Measurements from ENCODE around the gene FN1. TPM values are rescaled to one million over a fixed set of nuclear protein-coding genes. Genes with fewer than 3 reads are reported as not detected.

FN1 gene
- total RNA-seq, 2 donors from 2014 or later: 0.60 to 1.2 TPM

GRCh38 chr2:215374642-215375466, 61.0 kb downstream of the FN1 start:
- DNase-seq (no peak), ATAC-seq (replicated peaks in 1 of 2) (no peak)
- H3K9me3 Mint-ChIP-seq: peaks cover 0 to 1% of the 10 kb centered on the region in 2 donors
- no peak overlapping the region for H3K27ac Mint-ChIP-seq
- no peaks in the 10 kb centered on the region for H3K4me1 Mint-ChIP-seq (ENCODE audit: low read depth)
- peaks cover 0 to 5% of the 10 kb centered on the region in 2 donors for H3K36me3 Mint-ChIP-seq (ENCODE audit: insufficient read depth in 2 of 2)
- no peak overlapping the region for H3K4me3 Mint-ChIP-seq
- no peaks in the 10 kb centered on the region for H3K27me3 Mint-ChIP-seq (ENCODE audit: low read depth)

GRCh38 chr2:215374002-215374401, 61.9 kb downstream of the FN1 start:
- H3K4me1 Mint-ChIP-seq (ENCODE audit: low read depth): no peaks in the 10 kb centered on the region
- peaks cover 0 to 5% of the 10 kb centered on the region in 2 donors for H3K36me3 Mint-ChIP-seq (ENCODE audit: insufficient read depth in 2 of 2)
- no peak overlapping the region for H3K27ac Mint-ChIP-seq
- ATAC-seq (replicated peaks in 1 of 2): no peak
- DNase-seq: no peak
- H3K9me3 Mint-ChIP-seq: peaks cover 0 to 1% of the 10 kb centered on the region in 2 donors
- H3K4me3 Mint-ChIP-seq: no peak overlapping the region
- H3K27me3 Mint-ChIP-seq (ENCODE audit: low read depth): no peaks in the 10 kb centered on the region

- Mint-ChIP-seq H3K4me1 (ENCODE audit: low read depth) (no peaks in the 10 kb centered on the region), H3K36me3 (ENCODE audit: insufficient read depth in 2 of 2) (peaks cover 0 to 5% of the 10 kb centered on the region in 2 donors), H3K27ac (no peak overlapping the region), H3K4me3 (no peak overlapping the region), H3K9me3 (peaks cover 0 to 1% of the 10 kb centered on the region in 2 donors), H3K27me3 (ENCODE audit: low read depth) (no peaks in the 10 kb centered on the region)
- DNase-seq (no peak), ATAC-seq (replicated peaks in 1 of 2) (no peak)
Observed at GRCh38 chr2:215372968-215373649, 62.8 kb downstream of the FN1 start.

GRCh38 chr2:215371915-215372897, 63.7 kb downstream of the FN1 start:
- Mint-ChIP-seq H3K27ac (no peak overlapping the region), H3K27me3 (ENCODE audit: low read depth) (no peaks in the 10 kb centered on the region), H3K36me3 (ENCODE audit: insufficient read depth in 2 of 2) (peaks cover 0 to 7% of the 10 kb centered on the region in 2 donors), H3K9me3 (peaks cover 0 to 1% of the 10 kb centered on the region in 2 donors), H3K4me3 (no peak overlapping the region), H3K4me1 (ENCODE audit: low read depth) (no peaks in the 10 kb centered on the region)
- DNase-seq (no peak), ATAC-seq (replicated peaks in 1 of 2) (no peak)

GRCh38 chr2:215370112-215370965, 65.5 kb downstream of the FN1 start:
- no peak overlapping the region for H3K27ac Mint-ChIP-seq
- H3K27me3 Mint-ChIP-seq (ENCODE audit: low read depth): no peaks in the 10 kb centered on the region
- H3K4me3 Mint-ChIP-seq: no peak overlapping the region
- DNase-seq (no peak), ATAC-seq (replicated peaks in 1 of 2) (no peak)
- peaks cover 0 to 1% of the 10 kb centered on the region in 2 donors for H3K9me3 Mint-ChIP-seq
- H3K4me1 Mint-ChIP-seq (ENCODE audit: low read depth): no peaks in the 10 kb centered on the region
- H3K36me3 Mint-ChIP-seq (ENCODE audit: insufficient read depth in 2 of 2): peaks cover 0 to 7% of the 10 kb centered on the region in 2 donors

DNA sequence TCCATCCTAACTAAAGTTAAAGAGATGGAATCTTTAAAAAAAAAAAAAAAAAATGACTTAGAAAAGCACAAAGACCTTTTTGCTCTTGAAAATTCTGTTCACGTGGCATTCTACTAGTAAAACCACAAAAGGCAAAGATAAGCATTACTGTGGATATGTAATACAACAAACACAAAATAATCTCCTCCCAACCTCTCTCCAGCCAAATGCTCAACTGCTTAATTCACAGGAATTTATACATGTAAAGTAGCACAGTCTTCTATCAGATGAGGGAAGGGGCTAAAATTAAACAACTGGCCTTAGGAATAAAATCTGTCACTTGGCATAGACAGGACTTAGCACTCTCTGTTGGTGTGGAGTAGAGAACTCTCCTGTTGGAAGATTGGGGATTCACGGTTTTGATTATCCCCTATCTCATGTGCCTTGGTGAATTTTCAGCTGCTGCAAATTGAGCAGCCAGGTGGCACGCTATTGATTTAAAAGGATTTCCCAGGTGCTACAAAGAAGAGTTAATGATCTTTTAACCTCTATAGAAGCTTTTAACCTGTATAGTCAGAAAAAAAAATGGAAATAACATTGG, 66.6 kb downstream of the FN1 start:
- H3K27me3 Mint-ChIP-seq (ENCODE audit: low read depth): no peaks in the 10 kb centered on the region
- peaks cover 0 to 1% of the 10 kb centered on the region in 2 donors for H3K9me3 Mint-ChIP-seq
- peaks cover 2 to 4% of the 10 kb centered on the region in 2 donors for H3K36me3 Mint-ChIP-seq (ENCODE audit: insufficient read depth in 2 of 2)
- DNase-seq (no peak), ATAC-seq (replicated peaks in 1 of 2) (no peak)
- no peaks in the 10 kb centered on the region for H3K4me1 Mint-ChIP-seq (ENCODE audit: low read depth)
- H3K4me3 Mint-ChIP-seq: no peak overlapping the region
- H3K27ac Mint-ChIP-seq: no peak overlapping the region

- no peak overlapping the region for H3K27ac Mint-ChIP-seq
- no peaks in the 10 kb centered on the region for H3K27me3 Mint-ChIP-seq (ENCODE audit: low read depth)
- H3K36me3 Mint-ChIP-seq (ENCODE audit: insufficient read depth in 2 of 2): peaks cover 5% of the 10 kb centered on the region in 2 donors
- DNase-seq (no peak), ATAC-seq (replicated peaks in 1 of 2) (no peak)
- no peaks in the 10 kb centered on the region for H3K4me1 Mint-ChIP-seq (ENCODE audit: low read depth)
- H3K9me3 Mint-ChIP-seq: peaks cover 0 to 1% of the 10 kb centered on the region in 2 donors
- H3K4me3 Mint-ChIP-seq: no peak overlapping the region
Observed at GRCh38 chr2:215368493-215368809, 67.4 kb downstream of the FN1 start.

GRCh38 chr2:215367662-215368492, 68.0 kb downstream of the FN1 start:
- H3K36me3 Mint-ChIP-seq (ENCODE audit: insufficient read depth in 2 of 2): peaks cover 5% of the 10 kb centered on the region in 2 donors
- H3K4me1 Mint-ChIP-seq (ENCODE audit: low read depth): no peaks in the 10 kb centered on the region
- ATAC-seq (replicated peaks in 1 of 2) (no peak), DNase-seq (no peak)
- no peak overlapping the region for H3K27ac Mint-ChIP-seq
- peaks cover 0 to 1% of the 10 kb centered on the region in 2 donors for H3K9me3 Mint-ChIP-seq
- H3K4me3 Mint-ChIP-seq: no peak overlapping the region
- H3K27me3 Mint-ChIP-seq (ENCODE audit: low read depth): no peaks in the 10 kb centered on the region

- no peak for DNase-seq
- no peak for ATAC-seq (replicated peaks in 1 of 2)
- Mint-ChIP-seq H3K27me3 (ENCODE audit: low read depth) (no peaks in the 10 kb centered on the region), H3K4me3 (no peak overlapping the region), H3K9me3 (peaks cover 0 to 1% of the 10 kb centered on the region in 2 donors), H3K4me1 (ENCODE audit: low read depth) (no peaks in the 10 kb centered on the region), H3K36me3 (ENCODE audit: insufficient read depth in 2 of 2) (peaks cover 5 to 7% of the 10 kb centered on the region in 2 donors), H3K27ac (no peak overlapping the region)
Observed at GRCh38 chr2:215366440-215367032, 69.3 kb downstream of the FN1 start.

DNA sequence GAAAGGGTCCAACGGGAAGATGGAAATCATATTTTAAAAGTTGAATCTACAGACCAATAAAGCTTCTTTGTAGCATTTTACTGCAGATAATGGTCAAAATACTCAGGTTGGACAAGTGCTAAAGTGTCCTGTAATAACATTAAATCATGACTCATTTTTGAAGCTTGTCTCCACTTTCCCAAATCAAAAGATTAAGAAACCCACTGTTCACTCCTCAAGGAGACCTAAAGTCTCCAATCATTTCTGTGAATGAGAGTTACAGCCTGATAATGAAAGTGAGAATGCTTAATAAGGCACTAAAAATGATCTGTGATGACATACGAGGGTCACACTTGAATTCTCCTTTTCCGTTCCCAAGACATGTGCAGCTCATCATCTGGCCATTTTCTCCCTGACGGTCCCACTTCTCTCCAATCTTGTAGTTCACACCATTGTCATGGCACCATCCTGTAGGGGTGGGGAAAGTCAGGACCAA, 70.6 kb downstream of the FN1 start:
- DNase-seq (no peak), ATAC-seq (replicated peaks in 1 of 2) (no peak)
- no peaks in the 10 kb centered on the region for H3K27me3 Mint-ChIP-seq (ENCODE audit: low read depth)

More for the DNA sequence above, 70.6 kb downstream of the FN1 start:
- H3K27ac Mint-ChIP-seq: no peak overlapping the region
- peaks cover 5 to 7% of the 10 kb centered on the region in 2 donors for H3K36me3 Mint-ChIP-seq (ENCODE audit: insufficient read depth in 2 of 2)
- H3K9me3 Mint-ChIP-seq: peaks cover 0 to under 1% of the 10 kb centered on the region in 2 donors
- H3K4me3 Mint-ChIP-seq: no peak overlapping the region
- H3K4me1 Mint-ChIP-seq (ENCODE audit: low read depth): no peaks in the 10 kb centered on the region
